Inflammatory macrophage treated with lipopolysaccharide for 1 hour (primary cell): ENCODE results near the gene CPA1.
"Not testable (repeated sequence)": the region's sequence is repeated elsewhere in the genome, so short reads cannot be mapped to it uniquely, and the experiment has no call there.

Experiments
- DNase-seq, 2 donors: peaks; one replicate each; pipeline ENCODE4 v3.0.0-alpha.2; 2020 to 2022

The CPA1 gene

DNA sequence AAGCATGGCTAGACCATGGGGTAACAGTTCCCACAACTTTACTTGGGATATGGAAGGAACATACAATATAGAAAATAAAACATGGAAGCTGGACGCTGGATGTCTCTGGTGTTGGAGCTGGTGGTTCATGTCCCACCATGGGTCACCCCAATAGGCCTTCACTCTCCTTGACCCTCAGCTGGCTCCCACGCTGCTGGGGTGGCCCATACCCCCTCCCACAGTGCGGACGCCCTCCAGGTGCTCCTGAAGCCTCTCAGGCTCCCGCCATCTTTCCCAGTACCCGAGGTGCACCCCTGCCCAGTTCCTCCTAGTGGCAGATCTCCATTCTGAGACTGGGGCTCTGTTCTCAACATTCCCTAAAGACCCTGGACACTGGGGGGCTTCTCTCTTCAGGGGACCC is 5.8 kb upstream of the CPA1 start:
- no peak for DNase-seq

DNA sequence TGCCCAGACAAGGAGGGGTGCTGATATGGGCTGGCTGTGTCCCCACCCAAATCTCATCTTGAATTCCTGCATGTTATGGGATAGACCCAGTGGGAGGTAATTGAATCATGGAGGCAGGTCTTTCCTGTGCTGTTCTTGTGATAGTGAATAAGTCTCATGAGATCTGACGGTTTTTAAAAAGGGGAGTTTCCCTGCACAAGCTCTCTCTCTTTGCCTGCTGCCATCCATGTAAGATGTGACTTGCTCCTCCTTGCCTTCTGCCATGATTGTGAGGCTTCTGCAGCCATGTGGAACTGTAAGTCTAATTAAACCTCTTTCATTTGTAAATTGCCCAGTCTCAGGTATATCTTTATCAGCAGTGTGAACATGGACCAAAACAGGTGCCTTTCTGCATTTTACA is 3.8 kb upstream of the CPA1 start:
- not testable (repeated sequence) for DNase-seq

DNA sequence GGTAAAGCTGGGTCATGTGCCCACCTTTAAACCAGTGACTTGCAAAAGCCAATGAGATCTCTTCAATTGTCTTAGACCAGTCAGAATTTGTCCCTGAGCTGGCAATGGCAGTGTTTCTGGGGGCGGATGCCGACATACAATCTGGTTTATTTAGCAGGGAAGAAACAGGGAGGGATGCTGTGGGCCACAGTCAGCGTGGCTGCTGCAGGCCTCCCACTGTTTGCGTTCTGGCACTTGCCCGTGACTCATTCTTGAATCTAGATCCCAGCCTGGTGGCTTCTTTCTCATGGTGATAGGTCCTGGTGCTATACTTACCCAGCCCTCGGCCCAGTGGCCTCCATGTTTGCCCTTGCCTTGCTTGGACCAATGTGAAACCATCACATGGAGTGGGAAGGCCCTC is 3.1 kb upstream of the CPA1 start:
- DNase-seq: no peak

DNA sequence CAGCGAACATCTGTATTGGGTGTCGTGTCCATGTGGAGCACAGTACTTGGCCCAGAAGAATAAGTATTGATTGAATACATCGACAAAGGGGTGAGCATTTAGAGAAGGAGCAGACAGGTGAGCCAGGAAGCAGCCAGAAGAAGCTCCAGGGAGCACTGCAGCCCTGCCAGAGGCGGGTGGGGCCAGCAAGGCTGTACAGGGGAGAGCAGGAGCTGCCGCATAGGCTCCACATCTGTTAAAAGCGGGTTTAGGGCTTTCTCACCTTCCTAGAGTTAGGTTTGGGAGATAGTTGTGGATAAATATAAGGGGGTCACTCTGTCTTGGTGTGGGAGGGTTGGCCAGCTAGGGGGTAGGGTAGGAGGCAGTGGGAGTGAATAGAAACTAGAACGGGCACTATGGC is 1.3 kb upstream of the CPA1 start:
- no peak for DNase-seq

DNA sequence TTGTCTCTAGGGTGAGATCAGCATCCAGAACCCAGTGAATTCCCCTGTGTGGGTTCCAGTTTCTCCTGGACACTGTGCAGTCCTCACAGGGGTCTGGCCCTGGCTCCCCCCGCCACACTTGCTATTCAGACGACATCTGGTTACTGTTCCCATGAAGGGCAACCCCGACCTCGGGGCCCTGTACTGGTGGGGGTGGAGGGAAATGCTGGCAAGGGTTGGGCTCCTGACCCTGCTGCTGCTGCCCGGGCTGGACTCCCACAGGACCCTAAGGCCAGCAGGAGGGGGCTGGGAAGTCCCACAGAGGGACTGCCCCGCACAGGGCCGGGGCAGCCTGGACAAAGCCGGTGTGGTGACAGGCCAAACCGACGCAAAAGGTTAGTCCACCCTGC is 768 bp upstream of the CPA1 start:
- DNase-seq: no peak

DNA sequence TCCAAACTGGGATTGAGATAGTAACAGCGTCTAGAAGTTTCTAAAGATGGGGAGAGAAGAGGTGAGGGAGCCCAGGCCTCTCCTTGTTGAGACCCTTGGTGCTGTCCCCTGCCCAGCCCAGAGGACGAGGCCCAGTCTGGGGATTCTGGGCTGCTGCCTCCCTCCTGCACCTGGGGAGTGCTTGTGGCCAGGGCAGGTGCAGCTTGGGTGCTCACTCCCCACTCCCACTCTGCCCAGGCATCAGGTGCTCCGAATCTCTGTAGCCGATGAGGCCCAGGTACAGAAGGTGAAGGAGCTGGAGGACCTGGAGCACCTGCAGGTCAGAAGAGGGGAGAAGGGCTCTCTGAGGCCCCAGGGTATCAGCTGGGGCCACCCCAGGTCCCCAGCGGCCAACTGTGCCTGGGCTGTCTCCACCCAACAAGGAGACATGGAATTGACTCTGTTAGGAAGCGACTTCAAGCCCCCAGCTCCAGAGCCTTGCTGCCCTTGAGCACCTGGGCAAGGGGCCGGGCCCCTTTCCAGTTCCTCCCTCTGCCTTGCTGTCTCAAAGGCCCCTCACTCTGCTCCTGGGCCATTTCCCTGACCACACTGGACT is 664 bp downstream of the CPA1 start:
- no peak for DNase-seq

DNA sequence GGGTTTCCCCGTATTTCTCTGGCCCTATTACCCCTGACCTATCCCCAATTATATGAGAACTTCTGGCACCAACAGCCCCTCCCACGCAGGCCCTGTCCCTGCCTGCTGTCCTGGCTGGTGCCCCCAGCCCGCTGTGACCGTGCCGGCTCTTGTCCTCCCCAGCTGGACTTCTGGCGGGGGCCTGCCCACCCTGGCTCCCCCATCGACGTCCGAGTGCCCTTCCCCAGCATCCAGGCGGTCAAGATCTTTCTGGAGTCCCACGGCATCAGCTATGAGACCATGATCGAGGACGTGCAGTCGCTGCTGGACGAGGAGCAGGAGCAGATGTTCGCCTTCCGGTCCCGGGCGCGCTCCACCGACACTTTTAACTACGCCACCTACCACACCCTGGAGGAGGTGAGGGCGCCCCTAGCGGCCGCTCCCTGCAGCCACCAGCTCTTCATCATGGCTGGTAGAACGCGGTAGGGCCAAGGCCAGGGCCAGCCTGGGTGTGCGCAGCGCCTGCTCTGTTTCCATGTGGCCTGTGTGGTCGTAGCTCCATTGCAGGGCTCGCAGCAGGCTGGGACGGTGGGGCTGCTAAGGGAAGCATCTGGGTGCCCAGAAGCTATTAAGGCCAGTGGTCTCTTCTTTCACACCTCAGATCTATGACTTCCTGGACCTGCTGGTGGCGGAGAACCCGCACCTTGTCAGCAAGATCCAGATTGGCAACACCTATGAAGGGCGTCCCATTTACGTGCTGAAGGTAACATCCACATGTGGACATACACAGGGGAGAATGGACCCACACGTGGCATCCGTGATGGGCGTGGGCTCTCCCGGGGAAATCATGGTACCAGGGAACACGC is 1.4 kb downstream of the CPA1 start:
- no peak for DNase-seq

DNA sequence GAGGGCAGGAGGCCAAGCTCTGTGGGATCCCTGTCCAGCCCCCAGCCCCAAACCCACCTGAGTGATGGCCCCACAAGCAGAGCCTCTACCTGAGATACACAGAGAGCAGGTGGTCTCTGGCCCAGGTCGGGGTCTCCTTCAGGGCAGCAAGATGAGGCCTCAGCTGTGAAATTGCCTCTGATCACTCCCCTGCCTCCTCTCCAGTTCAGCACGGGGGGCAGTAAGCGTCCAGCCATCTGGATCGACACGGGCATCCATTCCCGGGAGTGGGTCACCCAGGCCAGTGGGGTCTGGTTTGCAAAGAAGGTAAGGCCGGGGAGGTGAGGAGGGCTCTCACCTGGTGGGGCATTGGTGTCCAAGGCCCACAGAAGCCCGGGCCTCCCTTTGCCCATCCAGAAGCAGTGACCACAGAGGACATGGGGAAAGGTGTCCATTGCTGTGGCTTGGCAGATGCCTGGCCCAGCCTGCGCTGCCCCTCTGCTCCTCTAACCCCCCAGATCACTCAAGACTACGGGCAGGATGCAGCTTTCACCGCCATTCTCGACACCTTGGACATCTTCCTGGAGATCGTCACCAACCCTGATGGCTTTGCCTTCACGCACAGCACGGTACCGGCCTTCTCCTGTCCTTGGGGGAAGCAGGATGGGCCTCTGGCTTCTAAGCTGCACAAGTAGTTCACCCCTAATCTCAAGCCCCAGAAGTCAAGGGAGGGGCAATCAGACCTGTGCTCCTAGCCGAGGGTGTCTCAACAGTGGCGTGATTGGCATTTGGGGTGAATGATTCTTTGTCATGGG is 3.1 kb downstream of the CPA1 start:
- no peak for DNase-seq

DNA sequence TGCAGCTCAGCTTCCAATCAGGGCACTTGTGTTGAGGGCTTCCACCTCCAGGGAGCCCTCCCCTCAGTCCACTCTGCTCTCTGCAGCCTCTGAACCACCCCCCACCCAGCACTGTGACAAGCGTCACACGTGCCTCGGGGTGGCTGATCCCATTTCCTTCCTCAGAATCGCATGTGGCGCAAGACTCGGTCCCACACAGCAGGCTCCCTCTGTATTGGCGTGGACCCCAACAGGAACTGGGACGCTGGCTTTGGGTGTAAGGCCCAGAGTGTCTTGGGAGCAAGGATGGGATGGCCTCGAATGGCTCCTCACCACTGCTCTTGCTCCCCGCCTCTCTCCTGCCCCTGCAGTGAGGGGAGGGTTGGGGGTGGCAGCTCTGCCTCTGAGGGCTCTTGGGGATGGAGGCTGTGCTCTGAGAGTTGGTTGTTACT is 4.1 kb downstream of the CPA1 start:
- DNase-seq: no peak

DNA sequence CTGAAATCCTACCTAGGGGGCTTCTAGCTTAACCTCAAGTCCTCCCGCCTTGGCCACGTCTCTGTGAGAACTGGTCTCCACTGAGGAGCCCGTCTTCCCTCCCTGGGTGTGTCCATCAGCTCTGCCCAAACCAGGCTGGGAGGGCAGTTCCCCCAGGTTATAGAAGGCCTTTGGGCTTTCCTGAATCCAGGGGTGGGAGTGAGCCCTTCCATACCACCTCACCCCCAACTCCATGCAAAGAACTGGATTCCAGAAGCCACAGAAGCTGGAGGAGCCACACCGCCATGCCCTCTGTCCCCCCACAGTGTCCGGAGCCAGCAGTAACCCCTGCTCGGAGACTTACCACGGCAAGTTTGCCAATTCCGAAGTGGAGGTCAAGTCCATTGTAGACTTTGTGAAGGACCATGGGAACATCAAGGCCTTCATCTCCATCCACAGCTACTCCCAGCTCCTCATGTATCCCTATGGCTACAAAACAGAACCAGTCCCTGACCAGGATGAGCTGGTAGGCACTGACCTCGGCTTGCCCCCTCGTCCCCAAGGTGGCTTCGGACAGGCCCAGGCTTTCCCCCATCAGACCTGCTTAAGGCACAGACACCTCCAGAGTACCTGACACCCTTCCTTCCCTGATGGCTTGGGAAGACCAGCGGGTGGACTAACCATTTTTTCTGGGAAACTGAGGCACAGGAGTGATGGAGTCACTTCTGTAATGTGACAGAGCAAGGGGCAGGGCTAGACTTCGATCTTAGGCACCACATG is 4.7 kb downstream of the CPA1 start:
- no peak for DNase-seq

DNA sequence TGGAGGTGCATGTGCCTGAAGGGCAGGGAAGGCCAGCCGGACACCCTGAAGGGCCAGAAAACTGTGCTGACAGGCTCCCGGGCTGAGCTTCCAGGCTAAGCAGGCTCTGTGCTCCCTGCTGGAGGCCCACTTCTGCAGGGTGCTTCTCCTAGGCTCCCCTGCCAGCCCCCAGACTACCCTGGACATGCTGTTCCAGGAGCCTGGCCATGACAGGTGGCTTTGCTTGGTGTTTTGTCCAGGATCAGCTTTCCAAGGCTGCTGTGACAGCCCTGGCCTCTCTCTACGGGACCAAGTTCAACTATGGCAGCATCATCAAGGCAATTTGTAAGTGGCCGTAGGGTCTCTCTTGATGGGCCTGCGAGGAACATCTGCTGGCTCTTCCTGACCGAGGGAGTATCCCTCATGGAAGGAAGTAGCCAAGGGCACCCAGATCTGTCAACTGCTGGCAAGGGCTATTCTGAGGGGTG is 5.3 kb downstream of the CPA1 start:
- no peak for DNase-seq

DNA sequence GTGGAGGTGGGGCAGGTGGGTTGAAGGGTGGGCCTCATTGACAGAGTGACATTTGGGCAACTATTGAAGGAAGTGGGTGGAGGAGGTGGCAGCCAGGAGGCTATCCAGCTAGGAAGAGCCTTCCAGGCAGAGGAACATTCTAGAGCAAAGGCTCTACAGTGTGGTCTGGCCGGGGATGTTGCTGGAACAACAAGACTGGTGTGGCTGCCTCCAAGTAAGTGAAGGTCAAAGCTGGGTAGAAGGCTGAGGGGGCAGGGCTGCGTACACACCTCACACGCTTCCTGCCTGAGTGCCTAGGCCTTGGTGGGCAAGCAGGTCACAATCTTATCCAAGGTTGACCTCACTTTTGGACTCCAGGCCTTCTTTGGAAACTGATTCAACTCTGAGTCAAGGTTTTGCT is 6.6 kb downstream of the CPA1 start:
- DNase-seq: no peak

DNA sequence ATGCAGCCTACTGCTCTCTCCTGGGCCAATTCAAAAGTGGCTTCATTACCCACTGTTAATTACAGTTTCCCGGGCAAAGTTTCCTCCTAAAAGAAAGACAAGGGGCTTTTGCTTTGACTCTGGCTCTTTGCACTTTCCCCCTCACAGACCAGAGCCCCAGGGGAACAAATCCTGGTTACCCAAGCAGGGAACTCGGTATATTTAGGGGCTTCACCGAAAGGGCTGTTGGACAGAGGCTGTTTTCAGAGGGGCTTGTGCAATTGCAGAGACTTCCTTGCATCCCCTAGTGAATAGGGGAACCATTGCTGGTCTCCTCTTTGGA is 7.0 kb downstream of the CPA1 start:
- no peak for DNase-seq

DNA sequence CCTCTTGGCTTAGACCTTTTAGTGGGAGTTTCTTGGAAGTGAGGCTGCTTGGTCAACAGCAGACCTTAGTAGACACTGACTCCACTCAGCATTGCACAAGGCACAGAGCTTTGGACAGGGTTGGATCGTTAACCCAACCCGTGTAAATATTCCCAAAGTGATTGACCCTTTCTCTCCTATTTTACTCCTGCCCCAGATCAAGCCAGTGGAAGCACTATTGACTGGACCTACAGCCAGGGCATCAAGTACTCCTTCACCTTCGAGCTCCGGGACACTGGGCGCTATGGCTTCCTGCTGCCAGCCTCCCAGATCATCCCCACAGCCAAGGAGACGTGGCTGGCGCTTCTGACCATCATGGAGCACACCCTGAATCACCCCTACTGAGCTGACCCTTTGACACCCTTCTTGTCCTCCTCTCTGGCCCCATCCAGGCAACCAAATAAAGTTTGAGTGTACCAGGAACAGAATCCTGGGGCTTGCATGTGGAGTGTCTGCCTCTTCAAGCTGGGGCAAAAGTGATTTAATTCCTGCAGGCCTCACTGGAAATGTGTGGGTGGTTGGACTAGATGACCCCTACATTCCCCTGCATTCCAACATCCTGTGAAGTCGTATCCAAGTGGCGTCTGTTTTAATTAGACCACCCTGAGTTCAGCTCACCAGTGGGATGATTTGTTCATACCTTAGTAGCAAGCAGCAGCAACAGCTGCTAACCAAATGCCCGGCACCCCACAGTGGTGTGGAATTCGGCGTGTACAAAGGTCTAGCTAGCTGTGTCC is 7.5 kb downstream of the CPA1 start:
- no peak for DNase-seq

DNA sequence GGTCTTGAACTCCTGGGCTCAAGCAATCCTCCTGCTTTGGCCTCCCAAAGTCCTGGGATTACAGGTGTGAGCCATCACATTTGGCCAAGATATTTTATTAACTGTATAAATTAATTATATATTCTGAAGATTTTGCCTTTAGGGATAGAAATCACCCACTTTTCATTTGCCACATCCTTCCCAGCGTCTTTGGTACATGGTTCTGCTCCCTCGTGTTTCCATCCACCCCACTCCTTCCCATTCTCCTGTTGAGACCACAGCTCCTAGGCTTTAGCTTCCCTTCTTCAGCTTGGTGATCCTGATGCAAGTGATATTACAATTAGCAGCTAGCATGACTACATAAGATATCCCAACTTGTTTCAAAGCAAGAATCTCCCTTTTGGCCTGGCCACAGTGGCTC is 8.4 kb downstream of the CPA1 start:
- no peak for DNase-seq

DNA sequence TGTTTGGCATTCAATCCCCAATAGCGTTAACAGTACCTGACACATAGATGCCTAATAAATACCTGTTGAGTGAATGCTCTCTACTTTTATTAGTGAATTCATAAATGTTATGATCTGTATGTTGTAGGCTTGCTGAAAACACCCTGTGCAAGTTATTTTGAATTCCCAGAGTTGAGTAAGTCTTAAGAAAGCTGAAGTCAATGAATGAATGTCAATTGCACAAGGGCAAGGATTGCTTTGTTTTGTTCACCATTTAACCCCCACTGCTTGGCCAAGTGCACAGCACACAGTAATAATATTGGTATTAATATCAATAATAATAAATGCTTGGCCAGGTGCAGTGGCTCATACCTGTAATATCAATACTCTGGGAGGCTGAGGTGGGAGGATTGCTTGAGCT is 10.2 kb downstream of the CPA1 start:
- peak; percentile 35 to 45 for DNase-seq

DNA sequence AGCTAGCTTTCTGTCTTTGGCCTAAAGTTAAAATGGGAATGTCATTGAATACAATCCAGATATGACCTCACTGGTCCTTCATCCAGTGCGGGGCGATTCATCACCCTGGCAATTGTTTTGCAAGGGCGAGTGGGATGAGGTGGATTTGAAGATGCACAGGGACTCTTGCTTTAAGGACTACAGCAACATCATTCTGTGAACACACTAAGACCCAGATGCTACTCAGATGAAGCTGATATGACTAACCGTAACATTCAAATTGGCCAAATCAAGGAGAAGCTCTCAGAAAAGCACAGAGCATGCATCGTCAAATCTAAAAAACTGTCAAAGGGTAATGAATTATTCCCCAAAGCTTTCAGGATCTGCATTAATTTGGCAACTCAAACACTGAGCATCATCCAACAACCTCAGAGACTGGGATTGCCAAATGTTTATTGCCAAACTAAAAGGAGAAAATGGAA is 12.8 kb downstream of the CPA1 start:
- DNase-seq: no peak

DNA sequence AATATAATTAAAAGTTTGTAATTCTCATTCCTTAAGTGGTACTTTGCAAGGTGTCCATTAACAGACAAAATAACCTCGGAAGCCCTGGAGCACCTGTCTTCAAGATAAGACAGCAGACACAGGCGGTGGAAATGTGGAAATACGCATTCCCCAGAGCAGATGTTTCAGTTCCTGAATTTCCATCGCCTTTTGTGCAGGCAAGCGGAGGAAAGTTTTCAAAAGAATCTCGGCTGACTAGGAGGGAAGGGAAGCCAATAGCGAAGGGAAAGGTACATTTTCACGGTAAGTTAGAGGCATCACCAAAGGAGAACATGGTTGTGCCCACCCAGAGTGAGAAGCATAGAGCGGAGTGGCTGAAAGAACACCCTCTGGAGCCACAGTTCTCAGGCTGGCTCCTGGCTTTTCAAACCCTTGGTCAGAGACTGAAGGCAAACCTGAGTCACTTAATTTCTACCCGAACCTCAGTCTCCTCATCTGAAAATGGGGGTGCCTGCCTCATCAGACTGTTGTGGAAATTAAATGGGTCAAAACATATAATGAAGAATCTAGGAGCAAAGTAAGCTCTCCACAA is 13.6 kb downstream of the CPA1 start:
- peak; percentile 24 to 32 for DNase-seq

DNA sequence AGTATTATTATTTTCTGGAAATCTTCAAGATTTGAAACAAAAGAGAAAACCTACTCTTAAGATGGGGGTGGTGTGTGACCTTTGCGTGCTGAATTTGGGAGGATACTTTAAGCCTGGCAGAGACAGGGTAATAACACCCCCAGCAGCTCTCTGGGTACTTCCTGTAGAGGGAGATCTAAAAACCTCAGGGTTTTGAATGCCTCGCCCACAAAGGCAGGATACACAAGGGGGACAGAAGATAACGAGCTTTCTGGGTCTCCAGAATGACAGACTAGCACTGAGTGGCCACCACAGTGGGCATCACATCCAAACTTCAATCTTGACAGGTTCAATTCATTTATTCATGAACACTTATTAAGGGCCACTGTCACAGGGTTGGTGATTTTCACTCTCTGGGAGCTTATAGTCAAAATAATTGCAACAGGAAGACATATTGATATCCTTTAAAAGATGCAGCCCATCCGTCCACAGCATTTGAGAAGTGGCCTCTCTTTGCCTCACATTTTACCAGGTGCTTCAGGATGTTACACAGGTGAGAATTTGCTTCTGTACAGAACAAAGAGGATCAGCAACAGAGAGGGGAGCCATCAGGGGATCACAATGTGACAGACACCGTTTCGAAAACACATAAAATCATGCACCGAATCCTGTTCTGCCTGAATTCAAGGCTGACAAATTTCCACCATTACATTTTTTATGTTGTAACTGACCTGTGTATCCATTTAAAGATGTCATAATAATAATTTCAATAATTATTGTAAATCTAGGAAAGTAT is 14.3 kb downstream of the CPA1 start:
- DNase-seq: no peak

DNA sequence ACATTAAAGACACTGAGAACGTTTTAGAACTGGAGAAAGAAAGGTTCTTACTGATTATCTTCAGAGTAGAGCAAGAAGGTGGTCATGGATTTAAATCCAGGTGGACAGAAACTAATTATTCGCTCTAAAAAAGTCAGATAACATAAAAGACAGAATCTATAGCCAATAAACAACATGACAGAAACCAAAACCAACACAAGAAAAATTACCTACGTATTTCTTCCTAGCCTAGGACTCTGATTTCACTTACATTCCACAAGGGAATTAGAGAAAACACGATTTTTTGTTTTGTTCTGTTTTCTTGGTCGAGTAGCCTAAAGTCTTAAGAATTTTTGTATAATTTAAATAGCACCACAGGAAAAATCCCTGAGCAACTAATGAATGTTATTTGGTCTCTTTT is 15.1 kb downstream of the CPA1 start:
- DNase-seq: no peak

DNA sequence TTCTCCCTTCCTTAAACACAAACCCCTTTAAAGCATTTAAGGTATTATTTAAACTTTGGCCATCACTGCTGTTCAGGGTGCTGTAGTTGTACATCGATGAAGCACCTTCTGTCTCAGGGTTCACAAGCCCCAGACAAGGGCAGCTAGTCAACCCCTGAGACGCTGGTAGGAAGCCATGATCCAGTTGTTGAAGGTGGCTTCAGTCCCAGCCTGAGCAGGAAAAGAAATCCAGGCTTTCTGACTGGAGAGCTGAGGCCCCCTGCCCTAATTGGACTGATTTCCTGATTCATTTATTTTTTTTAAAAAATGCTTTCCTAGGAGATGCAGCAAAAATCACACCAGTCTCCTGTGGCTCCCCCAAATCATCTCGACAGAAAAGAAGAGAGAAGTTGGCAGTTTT is 15.8 kb downstream of the CPA1 start:
- DNase-seq: no peak
